HG03139 (cell line): ENCODE data around the gene ADAMTS2.
"Not testable (repeated sequence)": the region's sequence is repeated elsewhere in the genome, so short reads cannot be mapped to it uniquely, and the experiment has no call there.

Experiments used
- ATAC-seq: cut with Tn5 transposase; IDR thresholded peaks from one replicate; pipeline ENCODE4 v1.9.1; 2021; ENCODE audit not compliant: unreplicated experiment

Gene ADAMTS2

DNA sequence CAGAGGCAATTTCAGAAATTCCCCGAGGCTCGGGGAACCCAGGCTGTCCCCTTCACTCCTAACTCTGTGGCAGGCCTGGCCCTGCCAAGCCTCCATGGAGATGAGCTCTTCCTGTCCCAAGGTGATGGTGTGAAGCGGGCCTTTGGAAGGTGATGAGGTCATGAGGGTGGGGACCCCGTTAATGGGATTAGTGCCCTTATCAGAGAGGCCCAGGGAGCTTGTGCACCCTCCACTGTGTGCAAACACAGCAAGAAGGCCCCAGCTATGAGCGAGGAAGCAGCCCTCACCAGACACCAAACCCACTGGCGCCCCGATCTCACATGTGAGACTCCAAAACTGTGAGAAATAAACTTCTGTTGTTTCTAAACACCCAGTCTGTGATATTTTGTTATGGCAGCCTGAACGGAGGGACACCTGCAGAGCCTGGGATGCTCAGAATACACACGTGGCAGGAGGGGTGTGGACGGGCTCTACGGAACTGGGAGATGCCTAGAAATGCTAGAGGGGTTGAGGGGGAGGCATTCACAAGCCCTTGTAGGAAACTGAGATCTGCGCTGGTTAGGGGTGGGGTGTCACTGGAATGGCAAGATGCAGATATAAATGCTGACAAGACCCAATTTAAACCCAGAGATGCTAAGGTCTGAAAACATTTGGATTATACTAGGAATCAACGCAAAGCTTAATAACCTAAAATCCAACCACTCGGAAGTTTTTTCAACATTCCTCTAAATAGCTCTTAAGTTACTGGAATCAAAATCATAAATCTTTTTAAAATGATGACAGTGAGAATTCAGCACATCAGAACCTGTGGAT lies 46.9 kb downstream of the ADAMTS2 start:
- ATAC-seq: no peak

DNA sequence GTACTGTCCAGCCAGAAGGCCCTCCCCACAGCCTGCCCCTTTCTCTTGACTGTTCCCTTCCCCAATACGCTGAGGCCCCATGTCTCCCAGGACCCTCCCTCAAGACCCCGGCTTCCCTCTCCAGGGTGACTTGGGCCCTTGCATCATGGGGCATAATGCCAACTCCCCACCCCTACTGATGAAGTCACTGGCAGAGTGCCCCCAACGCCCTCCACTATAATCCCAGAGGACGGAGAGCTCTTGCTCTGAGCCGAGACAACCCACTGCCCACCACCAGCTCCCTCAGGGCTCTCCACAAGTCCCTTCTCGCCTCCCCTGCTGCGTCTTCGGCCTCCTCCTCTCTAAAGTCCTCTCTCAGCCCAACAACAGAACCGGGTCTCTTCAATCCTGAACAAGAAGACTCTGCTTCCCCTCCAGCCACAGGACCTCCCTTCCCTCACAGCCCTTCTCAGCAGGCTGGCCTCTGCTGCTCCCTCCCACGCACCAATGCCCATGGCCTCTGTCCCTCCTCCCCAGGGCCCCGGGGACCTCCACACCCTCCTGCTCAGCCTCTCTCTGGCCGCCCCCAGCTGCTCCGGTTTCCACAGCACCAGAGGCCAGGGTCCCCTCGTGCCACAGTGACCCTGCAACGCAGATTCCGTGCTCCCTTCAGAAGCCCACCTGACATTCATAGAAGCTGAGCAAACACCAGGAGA lies 47.6 kb downstream of the ADAMTS2 start:
- no peak for ATAC-seq

DNA sequence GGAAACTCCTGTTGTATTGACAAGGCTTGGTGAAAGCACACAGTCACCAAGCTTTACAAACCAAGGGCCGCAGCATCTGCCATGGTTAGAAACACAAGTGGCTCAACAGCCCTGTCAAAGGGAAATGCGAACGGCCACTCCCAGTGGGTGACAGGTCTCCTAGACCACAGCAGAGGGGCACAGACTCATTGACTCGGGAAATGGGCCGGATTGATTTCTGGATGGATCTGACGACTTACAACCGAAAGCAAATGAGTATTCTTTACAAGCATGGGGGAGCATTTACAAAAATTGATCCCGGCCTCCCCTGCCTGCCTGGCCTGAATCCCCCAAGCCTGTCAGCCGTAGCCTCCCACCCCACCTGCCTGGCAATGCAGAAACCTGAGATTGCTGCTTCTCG lies 48.2 kb downstream of the ADAMTS2 start:
- ATAC-seq: no peak

- ATAC-seq: no peak
Measured at GRCh38 chr5:179296150-179296821, 49.0 kb downstream of the ADAMTS2 start.

DNA sequence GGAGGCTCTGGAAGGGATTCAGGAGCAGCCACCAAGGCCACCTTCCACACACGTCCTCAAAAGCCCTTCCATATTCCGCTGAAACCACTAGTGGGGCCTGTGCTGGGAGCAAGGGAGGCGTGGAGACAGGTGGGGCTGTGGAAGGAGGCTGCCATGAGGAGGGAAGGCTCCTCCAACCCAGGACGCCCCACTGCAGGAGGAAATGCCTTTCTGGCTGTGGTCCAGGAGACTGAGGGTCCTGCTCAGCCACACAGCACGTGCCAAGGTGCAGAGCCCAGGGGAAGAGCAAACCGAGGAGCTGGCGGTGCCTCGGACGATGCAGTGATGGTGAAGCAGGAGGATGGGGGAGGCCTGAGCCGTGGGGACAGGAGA lies 49.5 kb downstream of the ADAMTS2 start:
- no peak for ATAC-seq

DNA sequence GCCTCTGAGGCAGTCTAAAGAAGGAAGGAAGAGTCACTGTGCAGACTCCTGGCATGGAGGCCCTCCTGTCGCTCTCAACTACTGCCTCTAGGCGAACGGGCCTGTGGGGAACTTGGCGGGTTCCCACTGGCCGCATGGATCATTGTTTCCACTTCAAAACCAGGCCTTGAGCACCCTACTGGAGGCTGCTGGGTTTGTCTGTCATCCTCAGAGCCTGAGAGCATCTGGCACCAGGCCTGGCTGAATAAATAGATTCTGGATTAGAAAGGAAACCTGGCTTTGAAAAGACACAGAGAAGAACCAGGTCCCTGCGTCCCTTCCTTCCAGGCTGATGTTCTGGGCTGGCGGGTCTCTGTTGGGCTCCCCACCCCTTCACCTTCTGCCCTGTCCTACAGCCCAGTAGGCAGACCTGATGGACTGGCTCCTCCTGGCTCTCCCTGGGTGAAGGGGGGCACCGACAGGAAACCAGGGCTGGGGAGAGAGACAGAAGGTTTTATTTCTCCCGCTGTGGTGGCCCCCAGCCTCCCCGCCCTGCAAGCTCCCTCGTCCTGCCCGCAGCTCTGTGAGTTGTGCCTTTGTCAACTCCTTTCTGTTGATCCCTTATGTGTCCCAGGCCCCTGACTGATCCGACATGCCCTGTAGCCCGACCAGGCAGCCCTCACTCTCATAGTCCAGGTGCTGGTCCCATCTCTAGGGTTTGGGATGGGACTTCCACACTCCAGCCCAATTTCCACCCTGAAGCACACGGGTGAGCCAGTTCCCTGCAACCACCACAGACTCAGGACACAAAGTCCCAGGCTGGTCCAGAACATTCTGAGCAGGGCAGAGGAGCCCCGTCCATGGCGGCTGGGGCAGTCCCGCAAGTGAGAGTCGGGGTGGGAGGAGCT lies 50.1 kb downstream of the ADAMTS2 start:
- no peak for ATAC-seq

DNA sequence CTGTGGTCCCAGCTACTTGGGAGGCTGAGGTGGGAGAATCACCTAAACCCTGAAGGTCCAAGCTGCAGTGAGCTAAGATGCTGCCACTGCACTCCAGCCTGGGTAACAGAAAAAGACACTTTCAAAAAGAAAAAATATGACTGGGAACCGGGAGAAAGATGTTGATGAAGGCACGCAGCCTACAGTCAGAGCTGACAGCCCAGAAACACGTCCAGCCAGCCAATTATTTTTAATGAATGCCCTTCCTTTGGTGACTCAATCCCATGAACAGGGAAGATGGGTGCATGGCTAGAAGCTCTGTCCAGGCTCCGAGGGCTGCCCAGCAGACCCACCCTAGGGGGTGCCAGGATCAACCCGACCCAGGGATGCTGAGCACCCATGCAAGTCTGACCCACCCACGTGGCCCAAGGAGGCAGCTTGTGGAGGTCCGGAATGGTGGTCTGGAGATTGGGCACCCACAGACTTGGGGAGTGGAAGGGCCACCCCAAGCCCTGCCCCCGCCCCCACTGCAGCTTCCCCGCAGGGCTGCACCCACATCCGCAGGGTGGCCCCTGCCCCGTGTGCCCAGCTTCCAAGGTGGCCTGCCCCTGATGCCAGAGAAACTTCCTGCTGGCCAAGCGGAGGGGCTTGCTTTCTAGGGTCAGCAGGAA lies 51.0 kb downstream of the ADAMTS2 start:
- ATAC-seq: no peak

DNA sequence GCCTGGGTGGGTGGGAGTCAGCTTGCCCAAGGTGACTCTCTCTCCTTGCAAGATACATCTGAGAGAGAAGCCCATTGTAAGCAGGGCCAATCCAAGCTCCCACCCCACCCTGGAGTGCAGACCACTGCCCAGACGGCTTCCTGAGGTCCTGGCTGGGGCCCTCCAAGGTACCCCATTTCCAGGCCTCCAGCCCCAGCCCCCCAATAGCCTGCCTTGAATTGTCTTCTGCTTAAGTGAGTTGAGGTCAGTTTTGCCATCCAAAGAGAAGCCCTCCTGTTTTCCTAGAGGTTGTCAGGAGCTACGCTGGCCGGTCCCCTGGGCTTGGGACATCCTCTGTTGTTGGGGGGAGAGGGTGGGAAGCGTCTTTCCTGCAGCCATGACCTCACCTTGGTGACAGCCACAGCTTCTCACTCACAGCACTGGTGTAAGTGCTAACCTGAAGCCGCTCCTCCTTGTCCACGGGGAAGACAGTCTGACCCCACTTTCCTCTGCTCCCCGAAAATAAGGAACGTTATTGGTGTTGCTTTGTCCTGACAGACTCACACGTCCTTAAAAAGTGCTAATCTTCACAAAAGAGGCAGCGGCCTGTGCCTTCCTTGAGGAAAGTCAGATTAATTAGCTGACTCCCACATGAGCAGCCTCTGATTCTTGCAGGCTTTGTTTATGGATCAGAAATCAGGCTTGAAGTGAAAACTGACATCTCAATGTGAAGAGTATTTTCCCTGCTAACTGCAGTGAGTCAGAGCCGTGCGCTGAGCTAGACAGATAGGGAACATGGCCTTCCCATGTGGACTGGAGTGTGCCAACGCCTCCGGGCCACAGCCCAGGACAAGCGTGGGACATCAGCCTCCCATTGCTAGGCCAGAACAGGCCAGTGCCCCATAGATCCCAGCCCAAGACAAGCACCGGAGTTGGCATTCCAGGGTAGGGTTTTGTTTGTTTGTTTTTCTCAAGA lies 52.3 kb downstream of the ADAMTS2 start:
- ATAC-seq: no peak

- no peak for ATAC-seq
Measured at GRCh38 chr5:179292202-179292601, 53.1 kb downstream of the ADAMTS2 start.

DNA sequence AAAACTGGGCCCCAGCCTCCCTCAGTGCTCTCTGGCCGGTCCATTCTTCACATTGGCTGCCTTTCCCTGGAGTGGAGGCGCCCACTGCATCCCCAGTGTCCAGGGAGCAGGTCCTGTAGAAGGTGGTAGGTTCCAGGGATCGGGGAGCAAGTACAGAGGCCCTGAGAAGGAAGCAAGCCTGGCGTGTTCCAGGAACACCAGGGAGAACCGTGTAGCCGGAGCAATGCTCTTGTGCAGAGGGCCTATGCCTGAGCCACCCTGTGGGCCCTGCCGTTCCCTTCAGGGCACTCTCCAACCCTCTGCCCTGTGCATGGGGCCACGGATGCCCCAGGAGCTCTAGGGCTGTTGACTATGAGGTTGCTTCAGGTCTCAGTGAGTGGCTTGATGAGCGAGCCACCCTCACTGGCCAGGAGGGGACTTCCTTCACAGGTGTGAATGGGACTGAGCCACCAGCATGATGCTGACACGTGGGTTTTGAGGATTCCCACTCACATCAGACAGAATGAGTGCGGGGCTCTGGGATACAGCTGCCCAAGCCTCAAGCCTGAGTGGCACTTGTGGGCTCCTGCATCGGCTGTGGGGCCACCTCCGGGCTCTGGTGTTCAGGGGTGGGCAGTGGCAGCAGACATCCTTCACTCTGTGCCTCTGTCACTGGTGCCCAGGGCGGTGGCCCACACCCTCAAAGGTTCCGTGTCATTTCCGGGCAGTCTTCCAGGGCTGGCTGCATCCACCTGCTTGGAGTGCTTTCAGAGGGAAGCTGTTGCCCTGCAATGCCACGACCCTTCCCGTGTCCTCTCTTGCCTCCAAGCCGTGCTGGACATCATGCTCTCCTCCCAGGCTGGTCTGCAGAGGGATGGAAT lies 54.4 kb downstream of the ADAMTS2 start:
- no peak for ATAC-seq

DNA sequence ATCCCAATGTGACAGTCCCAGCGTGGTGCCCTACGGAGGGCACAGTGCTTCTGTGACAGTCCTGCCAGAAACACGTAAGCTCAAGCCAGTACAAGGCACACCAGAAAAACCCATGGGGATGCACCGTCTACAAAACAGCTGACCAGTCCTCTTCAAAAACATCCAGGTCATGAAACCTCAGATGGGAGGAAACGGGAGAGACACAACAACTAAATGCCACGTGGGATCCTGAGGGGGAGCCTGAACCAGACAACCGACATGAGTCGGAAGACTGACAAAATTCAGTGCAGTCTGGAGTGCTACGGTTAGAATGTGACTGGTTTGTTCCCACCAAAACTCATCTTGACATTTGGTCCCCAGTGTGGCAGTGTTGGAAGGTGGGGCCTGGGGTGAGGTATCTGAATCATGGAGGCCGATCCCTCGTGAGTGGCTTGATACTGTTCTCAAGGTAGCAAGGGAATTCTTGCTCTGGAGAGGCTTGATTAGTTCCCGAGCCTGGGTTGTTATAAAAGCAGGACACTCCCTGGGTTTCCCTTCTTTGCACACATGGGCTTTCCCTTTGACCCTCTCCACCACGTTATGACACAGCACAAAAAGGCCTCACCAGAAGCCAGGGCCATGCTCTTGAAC lies 55.4 kb downstream of the ADAMTS2 start:
- ATAC-seq: no peak

DNA sequence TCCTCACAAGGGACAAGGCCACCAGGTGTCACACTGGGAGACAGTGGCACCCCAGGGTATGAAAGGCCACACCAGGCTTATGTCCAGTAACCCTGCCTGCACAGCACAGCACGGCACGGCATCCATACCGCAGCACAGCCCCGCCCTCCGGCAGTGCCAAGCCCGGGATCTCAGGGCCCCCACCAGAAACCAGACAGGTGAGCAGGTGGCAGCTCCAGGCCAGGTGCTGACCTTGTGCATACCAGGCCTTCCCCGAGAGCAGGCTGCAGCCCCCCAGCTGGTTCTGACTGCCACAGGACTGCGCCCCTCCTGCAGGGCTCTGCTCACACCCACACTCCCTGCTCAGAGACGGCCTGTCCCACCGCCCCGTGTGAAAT lies 56.5 kb downstream of the ADAMTS2 start:
- no peak for ATAC-seq

GRCh38 chr5:179288101-179288808 lies 57.0 kb downstream of the ADAMTS2 start:
- no peak for ATAC-seq

DNA sequence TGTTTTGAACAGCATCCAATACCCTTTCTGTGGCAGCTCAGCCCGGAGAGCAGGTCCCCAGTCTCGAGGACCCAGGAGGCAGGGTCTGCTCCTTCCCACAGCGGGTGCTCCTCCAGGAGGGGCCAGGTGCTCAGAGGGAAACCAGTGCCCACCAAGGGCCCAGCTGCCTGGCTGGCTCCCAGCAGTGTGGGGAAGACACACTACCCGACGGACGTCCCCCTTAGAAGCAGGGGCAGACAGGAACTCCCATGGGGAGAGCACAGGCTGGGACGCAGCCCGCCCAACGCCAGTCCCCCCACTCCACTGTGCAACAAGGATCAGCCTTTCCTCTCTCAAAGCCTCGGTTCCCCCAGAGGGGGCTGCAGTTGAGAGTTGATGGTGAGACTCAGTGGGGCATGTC lies 57.6 kb downstream of the ADAMTS2 start:
- no peak for ATAC-seq

DNA sequence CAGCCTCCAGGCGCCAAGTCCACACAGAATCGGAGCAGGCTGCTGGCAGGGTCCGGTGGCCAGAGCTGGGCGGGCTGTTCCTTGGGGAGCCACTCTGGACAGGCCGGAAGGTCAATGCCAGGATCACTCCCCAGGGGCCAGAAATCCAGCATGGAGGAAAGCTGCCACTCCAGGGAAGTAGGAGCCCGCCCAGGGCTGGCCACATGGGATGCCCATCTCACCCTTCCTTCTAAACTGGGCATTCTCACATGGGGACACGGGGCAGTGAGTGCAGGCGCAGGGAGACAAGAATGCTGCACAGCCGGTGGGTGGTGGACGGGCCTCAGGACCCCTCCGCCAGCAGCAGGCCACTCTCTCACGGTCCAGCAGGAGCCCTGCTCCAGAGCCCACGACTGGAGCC lies 58.2 kb downstream of the ADAMTS2 start:
- ATAC-seq: no peak

DNA sequence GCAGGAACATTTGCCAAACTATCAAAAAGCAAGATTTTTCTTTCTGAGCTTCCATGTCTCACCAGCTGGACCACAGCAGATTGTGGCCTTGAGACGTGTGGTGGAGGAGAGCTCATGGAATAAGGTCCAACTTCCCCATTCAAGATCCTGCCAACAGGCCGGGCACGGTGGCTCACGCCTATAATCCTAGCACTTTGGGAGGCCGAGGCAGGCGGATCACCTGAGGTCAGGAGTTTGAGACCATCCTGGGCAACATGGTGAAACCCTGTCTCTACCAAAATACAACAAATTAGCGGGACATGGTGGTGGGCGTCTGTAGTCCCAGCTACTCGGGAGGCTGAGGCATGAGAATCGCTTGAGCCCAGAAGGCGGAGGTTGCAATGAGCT lies 59.5 kb downstream of the ADAMTS2 start:
- not testable (repeated sequence) for ATAC-seq
